ENCODE data around the gene ANXA1. TPM values are rescaled to one million over a fixed set of nuclear protein-coding genes. Genes with fewer than 3 reads are reported as not detected.

The ANXA1 gene
- total RNA-seq, 3 donors from 2014 or later, result 12.8 to 69.3 (median 53.1) TPM

GRCh38 chr9:73160868-73161267, 9.2 kb downstream of the ANXA1 start:
- Histone ChIP-seq H3K9me3 (no peaks in the 10 kb centered on the region), H3K4me1 (ENCODE audit: low read depth) (no peaks in the 10 kb centered on the region), H3K36me3 (ENCODE audit: low read depth) (no peaks in the 10 kb centered on the region), H3K4me3 (no peak overlapping the region)
- DNase-seq, result no peak
- intact Hi-C loops (cut with DNase I, micrococcal nuclease), result no loop called here
- TF ChIP-seq CTCF (IDR thresholded peaks at IDR 0.05), result no peak
- ATAC-seq, result no peak

- ATAC-seq, result no peak
- intact Hi-C loops (cut with DNase I, micrococcal nuclease), result no loop called here
- Histone ChIP-seq H3K4me1 (ENCODE audit: low read depth) (no peaks in the 10 kb centered on the region), H3K9me3 (no peaks in the 10 kb centered on the region), H3K36me3 (ENCODE audit: low read depth) (no peaks in the 10 kb centered on the region), H3K4me3 (no peak overlapping the region)
- no peak for DNase-seq
- TF ChIP-seq CTCF (IDR thresholded peaks at IDR 0.05), result no peak
Observed at GRCh38 chr9:73162987-73163768, 11.5 kb downstream of the ANXA1 start.

GRCh38 chr9:73165911-73166310, 14.2 kb downstream of the ANXA1 start:
- DNase-seq, result no peak
- no peaks in the 10 kb centered on the region for H3K9me3 ChIP-seq
- ATAC-seq, result no peak
- no peak overlapping the region for H3K4me3 ChIP-seq
- intact Hi-C loops (cut with DNase I, micrococcal nuclease), result no loop called here
- H3K4me1 ChIP-seq (ENCODE audit: low read depth), result no peaks in the 10 kb centered on the region
- H3K36me3 ChIP-seq (ENCODE audit: low read depth), result no peaks in the 10 kb centered on the region
- TF ChIP-seq CTCF (IDR thresholded peaks at IDR 0.05), result no peak

- no peaks in the 10 kb centered on the region for H3K4me1 ChIP-seq (ENCODE audit: low read depth)
- intact Hi-C loops (cut with DNase I, micrococcal nuclease), result no loop called here
- DNase-seq (no peak), ATAC-seq (no peak)
- H3K9me3 ChIP-seq, result no peaks in the 10 kb centered on the region
- no peak overlapping the region for H3K4me3 ChIP-seq
- TF ChIP-seq CTCF (IDR thresholded peaks at IDR 0.05), result no peak
- no peaks in the 10 kb centered on the region for H3K36me3 ChIP-seq (ENCODE audit: low read depth)
Observed at GRCh38 chr9:73166468-73166867, 14.8 kb downstream of the ANXA1 start.

GRCh38 chr9:73167614-73168013, 15.9 kb downstream of the ANXA1 start:
- DNase-seq (no peak), ATAC-seq (peak; percentile 81)
- Histone ChIP-seq H3K9me3 (no peaks in the 10 kb centered on the region), H3K36me3 (ENCODE audit: low read depth) (no peaks in the 10 kb centered on the region), H3K4me3 (no peak overlapping the region), H3K4me1 (ENCODE audit: low read depth) (no peaks in the 10 kb centered on the region)
- TF ChIP-seq CTCF (IDR thresholded peaks at IDR 0.05), result no peak
- intact Hi-C loops (cut with DNase I, micrococcal nuclease), result no loop called here
